ENCODE measurements around the gene RAVER1.

The RAVER1 gene

DNA sequence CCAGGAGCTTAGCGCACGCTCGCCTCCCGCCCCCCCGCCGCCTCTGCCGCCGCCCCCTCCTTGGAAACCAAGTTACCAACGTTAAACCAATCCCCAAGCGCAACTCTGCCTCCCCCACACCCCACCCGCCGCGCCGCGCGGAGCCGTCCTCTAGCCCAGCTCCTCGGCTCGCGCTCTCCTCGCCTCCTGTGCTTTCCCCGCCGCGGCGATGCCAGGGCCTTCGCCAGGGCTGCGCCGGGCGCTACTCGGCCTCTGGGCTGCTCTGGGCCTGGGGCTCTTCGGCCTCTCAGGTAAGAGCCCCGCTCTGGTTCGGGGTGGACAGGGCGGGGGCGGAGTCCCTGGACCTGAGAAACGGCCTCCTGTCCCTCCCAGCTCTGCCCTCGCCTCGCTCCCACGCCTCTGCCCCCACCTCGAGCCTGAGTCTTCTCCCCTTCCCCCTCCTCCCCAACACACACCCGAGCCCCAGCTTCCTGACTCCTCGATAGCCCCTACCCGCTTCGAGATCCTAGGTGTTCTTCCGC, 43.4 kb downstream of the RAVER1 start, which contains the start of gene ICAM5:
TSS of gene ICAM5 (plus strand) at position 117 of the 521 bp plus-strand sequence. CDS start at position 209, 92 bp downstream.
- peak; percentile 61; the same call in 1 of the 2 replicates for TF ChIP-seq ZFX (IDR thresholded peaks at IDR 0.05)
- TF ChIP-seq, protein P1, sequence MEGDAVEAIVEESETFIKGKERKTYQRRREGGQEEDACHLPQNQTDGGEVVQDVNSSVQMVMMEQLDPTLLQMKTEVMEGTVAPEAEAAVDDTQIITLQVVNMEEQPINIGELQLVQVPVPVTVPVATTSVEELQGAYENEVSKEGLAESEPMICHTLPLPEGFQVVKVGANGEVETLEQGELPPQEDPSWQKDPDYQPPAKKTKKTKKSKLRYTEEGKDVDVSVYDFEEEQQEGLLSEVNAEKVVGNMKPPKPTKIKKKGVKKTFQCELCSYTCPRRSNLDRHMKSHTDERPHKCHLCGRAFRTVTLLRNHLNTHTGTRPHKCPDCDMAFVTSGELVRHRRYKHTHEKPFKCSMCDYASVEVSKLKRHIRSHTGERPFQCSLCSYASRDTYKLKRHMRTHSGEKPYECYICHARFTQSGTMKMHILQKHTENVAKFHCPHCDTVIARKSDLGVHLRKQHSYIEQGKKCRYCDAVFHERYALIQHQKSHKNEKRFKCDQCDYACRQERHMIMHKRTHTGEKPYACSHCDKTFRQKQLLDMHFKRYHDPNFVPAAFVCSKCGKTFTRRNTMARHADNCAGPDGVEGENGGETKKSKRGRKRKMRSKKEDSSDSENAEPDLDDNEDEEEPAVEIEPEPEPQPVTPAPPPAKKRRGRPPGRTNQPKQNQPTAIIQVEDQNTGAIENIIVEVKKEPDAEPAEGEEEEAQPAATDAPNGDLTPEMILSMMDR (conservative IDR thresholded peaks at IDR 0.05), result no peak
- peak within 1 kb of the TSS; percentile 74 for H3K27ac ChIP-seq

DNA sequence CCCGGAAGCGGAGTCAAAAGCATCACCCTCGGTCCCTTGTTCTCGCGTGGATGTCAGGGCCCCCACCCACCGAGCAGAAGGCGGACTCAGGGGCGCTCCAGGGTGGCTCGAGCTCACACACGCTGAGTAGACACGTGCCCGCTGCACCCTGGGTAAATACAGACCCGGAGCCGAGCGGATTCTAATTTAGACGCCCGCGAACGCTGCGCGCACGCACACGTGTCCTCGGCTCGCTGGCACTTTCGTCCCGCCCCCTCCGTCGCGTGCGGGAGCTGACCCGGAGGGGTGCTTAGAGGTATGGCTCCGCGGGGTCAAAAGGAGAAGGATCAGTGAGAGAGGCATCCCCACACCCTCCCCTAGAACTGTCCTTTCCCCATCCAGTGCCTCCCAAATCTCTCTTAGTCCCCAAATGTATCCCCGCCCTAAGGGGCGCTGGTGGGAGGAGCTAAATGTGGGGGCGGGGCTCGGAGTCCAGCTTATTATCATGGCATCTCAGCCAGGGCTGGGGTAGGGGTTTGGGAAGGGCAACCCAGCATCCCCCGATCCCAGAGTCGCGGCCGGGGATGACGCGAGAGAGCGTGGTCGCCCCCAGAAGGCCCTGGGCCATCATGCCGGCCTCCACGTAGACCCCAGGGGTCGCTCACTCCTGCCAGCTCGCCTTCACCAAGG, 44.0 kb downstream of the RAVER1 start:
- peak overlapping the region; percentile 74 for H3K27ac ChIP-seq
- no peak for TF ChIP-seq ZFX (IDR thresholded peaks at IDR 0.05)
- TF ChIP-seq, protein P1 (conservative IDR thresholded peaks at IDR 0.05), result no peak

DNA sequence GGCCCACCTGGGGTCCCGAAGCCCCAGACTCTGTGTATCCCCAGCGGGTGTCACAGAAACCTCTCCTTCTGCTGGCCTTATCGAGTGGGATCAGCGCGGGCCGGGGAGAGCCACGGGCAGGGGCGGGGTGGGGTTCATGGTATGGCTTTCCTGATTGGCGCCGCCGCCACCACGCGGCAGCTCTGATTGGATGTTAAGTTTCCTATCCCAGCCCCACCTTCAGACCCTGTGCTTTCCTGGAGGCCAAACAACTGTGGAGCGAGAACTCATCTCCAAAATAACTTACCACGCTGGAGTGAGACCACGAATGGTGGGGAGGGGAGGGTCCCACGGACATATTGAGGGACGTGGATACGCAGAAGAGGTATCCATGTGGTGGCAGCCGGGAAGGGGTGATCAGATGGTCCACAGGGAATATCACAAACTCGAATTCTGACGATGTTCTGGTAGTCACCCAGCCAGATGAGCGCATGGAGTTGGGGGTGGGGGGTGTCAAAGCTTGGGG, 44.6 kb downstream of the RAVER1 start:
- H3K27ac ChIP-seq, result peak overlapping the region; percentile 74
- TF ChIP-seq, protein P1 (conservative IDR thresholded peaks at IDR 0.05), result no peak
- TF ChIP-seq ZFX (IDR thresholded peaks at IDR 0.05), result no peak

DNA sequence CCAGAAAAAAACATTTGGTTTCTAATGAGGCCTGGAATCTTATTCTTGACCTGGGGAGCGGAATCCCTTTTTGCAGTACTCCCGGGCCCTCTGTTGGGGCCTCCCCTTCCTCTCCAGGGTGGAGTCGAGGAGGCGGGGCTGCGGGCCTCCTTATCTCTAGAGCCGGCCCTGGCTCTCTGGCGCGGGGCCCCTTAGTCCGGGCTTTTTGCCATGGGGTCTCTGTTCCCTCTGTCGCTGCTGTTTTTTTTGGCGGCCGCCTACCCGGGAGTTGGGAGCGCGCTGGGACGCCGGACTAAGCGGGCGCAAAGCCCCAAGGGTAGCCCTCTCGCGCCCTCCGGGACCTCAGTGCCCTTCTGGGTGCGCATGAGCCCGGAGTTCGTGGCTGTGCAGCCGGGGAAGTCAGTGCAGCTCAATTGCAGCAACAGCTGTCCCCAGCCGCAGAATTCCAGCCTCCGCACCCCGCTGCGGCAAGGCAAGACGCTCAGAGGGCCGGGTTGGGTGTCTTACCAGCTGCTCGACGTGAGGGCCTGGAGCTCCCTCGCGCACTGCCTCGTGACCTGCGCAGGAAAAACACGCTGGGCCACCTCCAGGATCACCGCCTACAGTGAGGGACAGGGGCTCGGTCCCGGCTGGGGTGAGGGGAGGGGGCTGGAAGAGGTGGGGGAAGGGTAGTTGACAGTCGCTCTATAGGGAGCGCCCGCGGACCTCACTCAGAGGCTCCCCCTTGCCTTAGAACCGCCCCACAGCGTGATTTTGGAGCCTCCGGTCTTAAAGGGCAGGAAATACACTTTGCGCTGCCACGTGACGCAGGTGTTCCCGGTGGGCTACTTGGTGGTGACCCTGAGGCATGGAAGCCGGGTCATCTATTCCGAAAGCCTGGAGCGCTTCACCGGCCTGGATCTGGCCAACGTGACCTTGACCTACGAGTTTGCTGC, 46.3 kb downstream of the RAVER1 start, which contains the start of gene ICAM4:
TSS of gene ICAM4 (plus strand) at position 153 of the 935 bp plus-strand sequence. CDS start at position 211, 58 bp downstream.
- H3K27ac ChIP-seq, result no peak within 1 kb of the TSS

DNA sequence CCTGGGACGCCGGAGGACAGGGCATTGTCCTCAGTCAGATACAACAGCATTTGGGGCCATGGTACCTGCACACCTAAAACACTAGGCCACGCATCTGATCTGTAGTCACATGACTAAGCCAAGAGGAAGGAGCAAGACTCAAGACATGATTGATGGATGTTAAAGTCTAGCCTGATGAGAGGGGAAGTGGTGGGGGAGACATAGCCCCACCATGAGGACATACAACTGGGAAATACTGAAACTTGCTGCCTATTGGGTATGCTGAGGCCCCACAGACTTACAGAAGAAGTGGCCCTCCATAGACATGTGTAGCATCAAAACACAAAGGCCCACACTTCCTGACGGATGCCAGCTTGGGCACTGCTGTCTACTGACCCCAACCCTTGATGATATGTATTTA, 47.9 kb downstream of the RAVER1 start:
- no peak overlapping the region for H3K27ac ChIP-seq

More for the DNA sequence above, 46.3 kb downstream of the RAVER1 start, which contains the start of gene ICAM4:
- TF ChIP-seq, protein P1 (conservative IDR thresholded peaks at IDR 0.05), result no peak
- no peak for TF ChIP-seq ZFX (IDR thresholded peaks at IDR 0.05)

DNA sequence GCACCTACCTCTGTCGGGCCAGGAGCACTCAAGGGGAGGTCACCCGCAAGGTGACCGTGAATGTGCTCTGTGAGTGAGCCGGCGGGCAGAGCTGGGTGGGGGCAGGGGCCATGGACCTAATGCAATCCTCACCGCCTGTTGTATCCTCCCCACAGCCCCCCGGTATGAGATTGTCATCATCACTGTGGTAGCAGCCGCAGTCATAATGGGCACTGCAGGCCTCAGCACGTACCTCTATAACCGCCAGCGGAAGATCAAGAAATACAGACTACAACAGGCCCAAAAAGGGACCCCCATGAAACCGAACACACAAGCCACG, 48.4 kb downstream of the RAVER1 start:
- H3K27ac ChIP-seq, result no peak overlapping the region
- no peak for TF ChIP-seq ZFX (IDR thresholded peaks at IDR 0.05)
- TF ChIP-seq, protein P1 (conservative IDR thresholded peaks at IDR 0.05), result no peak

More for the DNA sequence above, 47.9 kb downstream of the RAVER1 start:
- TF ChIP-seq ZFX (IDR thresholded peaks at IDR 0.05), result no peak
- TF ChIP-seq, protein P1 (conservative IDR thresholded peaks at IDR 0.05), result no peak
